Measurements from ENCODE around the gene MOB3B. TPM values are rescaled to one million over a fixed set of nuclear protein-coding genes. Genes with fewer than 3 reads are reported as not detected.

The MOB3B gene
- total RNA-seq, 4 donors from 2014 or later: 8.2 to 16.5 (median 10.5) TPM

GRCh38 chr9:27387722-27388121, 141.9 kb downstream of the MOB3B start:
- intact Hi-C loops (cut with DNase I; ENCODE audit: low total_unique reads): no loop called here
- TF ChIP-seq POLR2A (IDR thresholded peaks at IDR 0.05): no peak
- no peak for TF ChIP-seq CTCF (IDR thresholded peaks at IDR 0.05)
- no peak overlapping the region for H3K4me3 ChIP-seq (ENCODE audit: low read depth, poor library complexity, severe bottlenecking)
- 79 to 84% methylated on average over 3 of the region's 3 CpGs for WGBS, 2 donors
- no peak for DNase-seq (ENCODE audit: low spot score in 2 of 2)

- no peak for TF ChIP-seq CTCF (IDR thresholded peaks at IDR 0.05)
- no peak for TF ChIP-seq POLR2A (IDR thresholded peaks at IDR 0.05)
- DNase-seq (ENCODE audit: low spot score in 2 of 2): no peak
- intact Hi-C loops (cut with DNase I; ENCODE audit: low total_unique reads): no loop called here
- 45 to 52% methylated on average over 4 of the region's 4 CpGs for WGBS, 2 donors
- H3K4me3 ChIP-seq (ENCODE audit: low read depth, poor library complexity, severe bottlenecking): no peak overlapping the region
These were observed 143.0 kb downstream of the MOB3B start for GRCh38 chr9:27386571-27387091.

- no peak overlapping the region for H3K4me3 ChIP-seq (ENCODE audit: low read depth, poor library complexity, severe bottlenecking)
- no peak for DNase-seq (ENCODE audit: low spot score in 2 of 2)
- no peak for TF ChIP-seq CTCF (IDR thresholded peaks at IDR 0.05)
- no peak for TF ChIP-seq POLR2A (IDR thresholded peaks at IDR 0.05)
- 51 to 53% methylated on average over 4 of the region's 4 CpGs for WGBS, 2 donors
- intact Hi-C loops (cut with DNase I; ENCODE audit: low total_unique reads): no loop called here
These were observed 143.8 kb downstream of the MOB3B start for GRCh38 chr9:27385606-27386322.

GRCh38 chr9:27384262-27385014, 145.2 kb downstream of the MOB3B start:
- no peak for DNase-seq (ENCODE audit: low spot score in 2 of 2)
- no peak for TF ChIP-seq POLR2A (IDR thresholded peaks at IDR 0.05)
- no peak for TF ChIP-seq CTCF (IDR thresholded peaks at IDR 0.05)
- intact Hi-C loops (cut with DNase I; ENCODE audit: low total_unique reads): no loop called here
- no peak overlapping the region for H3K4me3 ChIP-seq (ENCODE audit: low read depth, poor library complexity, severe bottlenecking)
- WGBS, 2 donors: 65 to 69% methylated on average over 5 of the region's 5 CpGs

GRCh38 chr9:27383524-27383923, 146.1 kb downstream of the MOB3B start:
- no peak for DNase-seq (ENCODE audit: low spot score in 2 of 2)
- no peak overlapping the region for H3K4me3 ChIP-seq (ENCODE audit: low read depth, poor library complexity, severe bottlenecking)
- 79 to 88% methylated on average over 1 of the region's 1 CpG for WGBS, 2 donors
- TF ChIP-seq CTCF (IDR thresholded peaks at IDR 0.05) (no peak), POLR2A (IDR thresholded peaks at IDR 0.05) (no peak)
- intact Hi-C loops (cut with DNase I; ENCODE audit: low total_unique reads): no loop called here
